ENCODE results near the gene PIPOX.

PIPOX gene

GRCh38 chr17:29034510-29034909 is 8.4 kb upstream of the PIPOX start:
- no peaks in the 10 kb centered on the region for H3K36me3 ChIP-seq (replicated peaks; ENCODE audit: insufficient read depth, low read length)
- H3K9me2 ChIP-seq (replicated peaks; ENCODE audit: insufficient read depth, low read length) = no peaks in the 10 kb centered on the region
- no peak overlapping the region for H3K4me2 ChIP-seq (ENCODE audit: low read depth, low read length)
- no peak overlapping the region for H3K9ac ChIP-seq (ENCODE audit: low read length)
- no peaks in the 10 kb centered on the region for H3F3A ChIP-seq (ENCODE audit: insufficient read depth, low read length)
- no peak overlapping the region for H3K4me3 ChIP-seq (ENCODE audit: low read length)
- H4K20me1 ChIP-seq (ENCODE audit: insufficient read depth, low read length) = no peaks in the 10 kb centered on the region
- H3K9me3 ChIP-seq (replicated peaks; ENCODE audit: insufficient read depth, low read length) = no peaks in the 10 kb centered on the region
- TF ChIP-seq EZH2 (optimal IDR thresholded peaks at IDR 0.05; ENCODE audit: low read depth, low read length) (no peak), EZH2phosphoT487 (IDR thresholded peaks at IDR 0.05; ENCODE audit: low read length) (no peak), CTCF (IDR thresholded peaks at IDR 0.05; ENCODE audit: low read length) (no peak)
- no peak for DNase-seq
- peaks cover 41% of the 10 kb centered on the region for H3K27me3 ChIP-seq (replicated peaks; ENCODE audit: insufficient read depth, low read length)
- H3K79me2 ChIP-seq (ENCODE audit: low read length) = no peaks in the 10 kb centered on the region
- H3K27ac ChIP-seq (ENCODE audit: low read length) = no peak overlapping the region
- no peak overlapping the region for H2AFZ ChIP-seq (ENCODE audit: low read length)
- no peaks in the 10 kb centered on the region for H3K4me1 ChIP-seq (ENCODE audit: low read length)

- no peaks in the 10 kb centered on the region for H3K4me1 ChIP-seq (ENCODE audit: low read length)
- peaks cover 32% of the 10 kb centered on the region for H3K27me3 ChIP-seq (replicated peaks; ENCODE audit: insufficient read depth, low read length)
- H3K4me2 ChIP-seq (ENCODE audit: low read depth, low read length) = no peak overlapping the region
- no peak for DNase-seq
- no peaks in the 10 kb centered on the region for H3K79me2 ChIP-seq (ENCODE audit: low read length)
- no peak overlapping the region for H2AFZ ChIP-seq (ENCODE audit: low read length)
- no peaks in the 10 kb centered on the region for H3K36me3 ChIP-seq (replicated peaks; ENCODE audit: insufficient read depth, low read length)
- TF ChIP-seq CTCF (IDR thresholded peaks at IDR 0.05; ENCODE audit: low read length) (no peak), EZH2phosphoT487 (IDR thresholded peaks at IDR 0.05; ENCODE audit: low read length) (no peak), EZH2 (optimal IDR thresholded peaks at IDR 0.05; ENCODE audit: low read depth, low read length) (no peak)
- no peaks in the 10 kb centered on the region for H3F3A ChIP-seq (ENCODE audit: insufficient read depth, low read length)
- H3K9ac ChIP-seq (ENCODE audit: low read length) = no peak overlapping the region
- H3K4me3 ChIP-seq (ENCODE audit: low read length) = no peak overlapping the region
- no peaks in the 10 kb centered on the region for H3K9me3 ChIP-seq (replicated peaks; ENCODE audit: insufficient read depth, low read length)
- H3K9me2 ChIP-seq (replicated peaks; ENCODE audit: insufficient read depth, low read length) = no peaks in the 10 kb centered on the region
- H4K20me1 ChIP-seq (ENCODE audit: insufficient read depth, low read length) = no peaks in the 10 kb centered on the region
- no peak overlapping the region for H3K27ac ChIP-seq (ENCODE audit: low read length)
These were observed 6.4 kb upstream of the PIPOX start for GRCh38 chr17:29036584-29036983.

- Histone ChIP-seq H2AFZ (ENCODE audit: low read length) (no peak overlapping the region), H3K79me2 (ENCODE audit: low read length) (no peaks in the 10 kb centered on the region), H3F3A (ENCODE audit: insufficient read depth, low read length) (0 out of 2 replicates have a peak, but pooled peaks cover under 1% of the 10 kb centered on the region), H3K9me2 (replicated peaks; ENCODE audit: insufficient read depth, low read length) (no peaks in the 10 kb centered on the region), H3K27ac (ENCODE audit: low read length) (no peak overlapping the region), H3K36me3 (replicated peaks; ENCODE audit: insufficient read depth, low read length) (no peaks in the 10 kb centered on the region), H3K9ac (ENCODE audit: low read length) (no peak overlapping the region), H3K4me2 (ENCODE audit: low read depth, low read length) (no peak overlapping the region), H3K4me3 (ENCODE audit: low read length) (no peak overlapping the region), H3K27me3 (replicated peaks; ENCODE audit: insufficient read depth, low read length) (peaks cover 22% of the 10 kb centered on the region), H3K4me1 (ENCODE audit: low read length) (peaks cover 4% of the 10 kb centered on the region), H4K20me1 (ENCODE audit: insufficient read depth, low read length) (no peaks in the 10 kb centered on the region), H3K9me3 (replicated peaks; ENCODE audit: insufficient read depth, low read length) (no peaks in the 10 kb centered on the region)
- TF ChIP-seq EZH2 (optimal IDR thresholded peaks at IDR 0.05; ENCODE audit: low read depth, low read length) (no peak), CTCF (IDR thresholded peaks at IDR 0.05; ENCODE audit: low read length) (no peak), EZH2phosphoT487 (IDR thresholded peaks at IDR 0.05; ENCODE audit: low read length) (no peak)
- no peak for DNase-seq
These were observed 5.2 kb upstream of the PIPOX start for GRCh38 chr17:29037739-29038084.

Data from MM.1S (cell line).